Measurements from ENCODE around the gene FASTK. TPM values are rescaled to one million over a fixed set of nuclear protein-coding genes. Genes with fewer than 3 reads are reported as not detected.

The FASTK gene
- total RNA-seq, 1 experiment from 2014 or later, result 140 TPM

DNA sequence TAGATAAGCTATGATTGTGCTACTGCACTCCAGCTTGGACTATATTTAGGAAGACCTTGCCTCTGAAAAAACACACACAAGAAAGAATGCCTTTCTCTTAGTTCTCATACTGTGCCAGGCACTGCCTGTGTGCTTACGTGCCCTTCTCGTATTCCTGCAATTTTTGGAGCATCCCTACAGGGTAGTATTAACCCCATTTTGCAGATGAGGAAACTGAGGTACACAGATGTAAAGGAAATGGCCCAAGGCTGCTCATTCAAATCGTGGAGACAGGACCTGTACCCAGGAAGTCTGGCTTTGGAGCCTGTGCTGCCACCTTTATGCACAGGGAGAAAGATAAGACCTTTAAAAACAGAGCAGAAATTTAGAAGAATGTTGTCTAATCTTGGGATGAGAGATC is 22.4 kb upstream of the FASTK start:
- DNase-seq (ENCODE audit: low read depth), result no peak
- in situ Hi-C loops (cut with HindIII; ENCODE audit: low pct_unique_long_range_greater_than_20kb, low sequenced_read_pairs), result no loop called here

GRCh38 chr7:151101621-151102396 is 21.2 kb upstream of the FASTK start:
- in situ Hi-C loops (cut with HindIII; ENCODE audit: low pct_unique_long_range_greater_than_20kb, low sequenced_read_pairs), result no loop called here

DNA sequence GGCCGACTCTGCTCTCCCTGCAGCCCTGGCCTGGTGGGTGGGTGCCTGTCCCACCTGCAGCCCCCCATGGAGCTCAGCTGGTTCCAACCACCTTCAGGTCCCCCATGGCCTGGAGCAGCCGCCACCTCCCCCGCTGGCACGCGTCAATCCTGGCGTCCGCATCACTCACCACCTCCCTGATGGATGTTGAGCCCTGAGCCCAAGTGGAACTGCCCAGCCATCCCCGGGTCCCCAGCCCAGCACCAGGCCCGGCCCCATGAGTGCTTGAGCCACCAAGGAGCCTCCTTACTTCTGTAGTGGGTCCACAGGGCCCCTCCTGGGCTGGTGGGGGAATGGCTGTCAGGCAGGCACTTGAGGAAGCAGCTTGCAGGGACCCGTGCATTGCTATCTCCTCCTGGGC is 20.3 kb upstream of the FASTK start:
- in situ Hi-C loops (cut with HindIII; ENCODE audit: low pct_unique_long_range_greater_than_20kb, low sequenced_read_pairs), result no loop called here
- no peak for DNase-seq (ENCODE audit: low read depth)

More at GRCh38 chr7:151101621-151102396, 21.2 kb upstream of the FASTK start:
- no peak for DNase-seq (ENCODE audit: low read depth)

DNA sequence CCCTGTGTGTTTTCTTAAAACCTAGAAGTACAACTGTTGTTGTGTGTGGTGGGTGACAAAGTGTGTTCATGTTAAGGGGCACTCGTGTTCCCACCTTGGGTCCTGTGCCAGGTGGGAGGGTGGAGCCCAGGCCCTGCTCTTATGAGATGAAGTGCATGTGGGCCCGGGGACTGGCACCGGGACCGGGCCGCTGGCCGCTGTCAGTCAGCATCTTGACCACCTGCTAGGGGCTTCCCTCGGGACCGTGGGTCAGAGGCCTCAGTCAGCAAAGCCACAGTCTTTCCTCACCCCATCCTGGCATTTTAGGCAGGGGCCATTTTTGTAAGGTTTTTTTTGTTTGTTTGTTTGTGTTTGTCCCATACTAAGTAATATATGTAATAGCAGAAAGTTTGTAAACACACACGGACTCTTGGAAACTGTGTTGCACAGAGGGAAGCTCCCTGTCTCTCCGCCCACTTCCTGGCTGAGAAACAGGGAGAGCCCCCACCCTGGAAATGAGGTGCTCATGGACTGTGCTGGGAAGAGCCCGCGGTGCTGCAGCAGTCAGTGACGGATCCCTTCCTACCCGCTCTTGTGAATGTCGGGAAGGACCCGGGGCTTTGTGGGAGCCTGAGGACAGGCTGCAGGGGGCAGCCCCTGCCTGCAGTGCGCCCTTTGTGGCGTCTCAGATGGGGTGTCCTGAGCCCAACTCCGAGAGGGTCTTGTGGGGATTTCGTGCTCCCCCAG is 19.0 kb upstream of the FASTK start:
- no peak for DNase-seq (ENCODE audit: low read depth)
- in situ Hi-C loops (cut with HindIII; ENCODE audit: low pct_unique_long_range_greater_than_20kb, low sequenced_read_pairs), result no loop called here

GRCh38 chr7:151095828-151096475 is 15.3 kb upstream of the FASTK start:
- no peak for DNase-seq (ENCODE audit: low read depth)
- in situ Hi-C loops (cut with HindIII; ENCODE audit: low pct_unique_long_range_greater_than_20kb, low sequenced_read_pairs), result no loop called here

DNA sequence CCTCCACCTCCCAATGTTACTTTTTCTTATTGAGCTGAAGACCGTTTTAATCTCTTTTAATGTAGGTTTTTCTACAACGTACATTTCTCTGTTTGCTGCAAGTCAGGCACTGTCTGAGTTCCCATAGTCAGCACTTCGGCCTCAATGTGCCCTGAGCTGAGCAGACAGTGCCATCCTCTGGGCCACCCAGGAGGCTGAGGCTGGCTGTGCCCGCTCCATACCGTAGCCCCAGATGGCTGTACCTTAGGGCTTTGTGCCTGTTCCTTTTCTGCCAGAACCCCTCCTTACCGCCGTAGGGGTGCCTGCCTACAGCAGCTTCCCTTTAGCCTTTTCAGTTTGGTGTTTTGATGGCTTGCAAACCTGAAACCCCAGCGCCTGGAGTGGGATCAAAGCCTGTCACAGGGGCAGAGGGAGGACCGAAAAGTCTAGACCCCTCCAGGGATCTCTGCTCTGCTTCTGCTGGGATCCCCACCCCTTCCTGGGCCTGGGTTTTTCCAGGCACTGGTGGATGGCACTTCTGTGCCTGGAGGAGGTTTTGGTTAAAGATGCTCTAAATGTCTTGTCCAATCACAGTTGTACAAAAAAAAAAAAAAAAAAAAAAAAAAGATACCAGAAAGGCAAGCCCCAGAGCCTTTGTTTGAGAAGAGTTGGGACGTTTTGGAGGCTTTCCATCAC is 14.7 kb upstream of the FASTK start:
- in situ Hi-C loops (cut with HindIII; ENCODE audit: low pct_unique_long_range_greater_than_20kb, low sequenced_read_pairs), result no loop called here

DNA sequence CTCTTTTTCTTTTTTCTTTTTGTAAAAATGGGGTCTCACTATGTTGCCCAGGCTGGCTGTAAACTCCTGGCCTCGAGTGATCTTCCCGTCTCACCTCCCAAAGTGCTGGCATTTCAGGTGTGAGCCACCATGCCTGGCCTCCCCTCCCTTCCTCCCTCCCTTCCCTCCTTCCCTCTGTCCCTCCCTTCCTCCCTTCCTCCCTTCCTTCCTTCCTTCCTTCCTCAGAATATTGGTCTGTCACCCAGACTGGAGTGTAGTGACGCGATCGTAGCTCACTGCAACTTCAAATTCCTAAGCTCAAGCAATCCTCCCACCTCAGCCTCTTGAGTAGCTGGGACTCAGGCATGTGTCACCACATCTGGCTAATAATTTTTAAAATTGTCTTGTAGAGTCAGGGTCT is 14.1 kb upstream of the FASTK start:
- no peak for DNase-seq (ENCODE audit: low read depth)

More for the DNA sequence above, 14.7 kb upstream of the FASTK start:
- DNase-seq (ENCODE audit: low read depth), result no peak

GRCh38 chr7:151093748-151094147 is 13.1 kb upstream of the FASTK start:
- in situ Hi-C loops (cut with HindIII; ENCODE audit: low pct_unique_long_range_greater_than_20kb, low sequenced_read_pairs), result no loop called here
- no peak for DNase-seq (ENCODE audit: low read depth)

More for the DNA sequence above, 14.1 kb upstream of the FASTK start:
- in situ Hi-C loops (cut with HindIII; ENCODE audit: low pct_unique_long_range_greater_than_20kb, low sequenced_read_pairs), result no loop called here

DNA sequence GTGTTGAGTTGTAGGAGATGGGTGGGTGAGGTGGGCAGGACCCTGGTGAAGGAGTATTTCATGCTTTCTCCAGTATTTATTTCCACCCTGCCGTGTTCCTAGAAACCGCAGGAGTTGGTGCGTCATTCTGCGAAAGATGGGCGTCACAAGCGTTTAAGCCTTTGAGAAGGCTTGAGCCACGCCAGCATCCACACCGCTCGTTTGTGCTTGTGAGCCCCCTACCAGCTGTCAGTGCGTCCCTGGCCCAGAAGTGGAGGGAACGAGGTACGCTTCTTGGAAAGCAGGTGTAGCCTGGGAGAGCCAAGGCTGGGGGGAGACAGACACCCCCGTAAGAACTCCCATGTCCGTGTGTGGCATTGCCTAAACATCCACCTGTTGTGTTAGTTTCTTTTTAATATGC is 11.4 kb upstream of the FASTK start:
- DNase-seq (ENCODE audit: low read depth), result no peak
- in situ Hi-C loops (cut with HindIII; ENCODE audit: low pct_unique_long_range_greater_than_20kb, low sequenced_read_pairs), result no loop called here

DNA sequence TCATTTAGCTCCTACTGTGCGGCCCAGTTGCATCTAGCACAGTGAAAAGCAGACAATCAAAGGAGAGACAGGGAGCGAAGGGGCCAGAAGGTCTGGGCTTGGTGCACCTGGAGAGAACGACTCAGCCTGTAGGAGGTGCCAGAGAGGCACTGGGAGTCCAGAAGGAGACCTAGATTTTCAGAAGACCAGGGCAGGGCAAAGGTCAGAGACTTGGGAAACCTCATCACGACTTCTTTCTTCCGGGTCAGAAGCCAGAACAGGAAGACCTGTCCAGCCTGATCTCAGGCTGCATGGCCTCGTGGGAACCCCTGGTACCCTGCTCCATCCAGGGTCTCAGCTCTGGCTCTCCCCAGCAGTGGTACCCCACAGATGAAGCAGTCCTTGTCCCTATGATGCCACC is 10.8 kb upstream of the FASTK start:
- in situ Hi-C loops (cut with HindIII; ENCODE audit: low pct_unique_long_range_greater_than_20kb, low sequenced_read_pairs), result no loop called here
- DNase-seq (ENCODE audit: low read depth), result no peak

- no peak for DNase-seq (ENCODE audit: low read depth)
- in situ Hi-C loops (cut with HindIII; ENCODE audit: low pct_unique_long_range_greater_than_20kb, low sequenced_read_pairs), result no loop called here
These were observed 10.4 kb upstream of the FASTK start for GRCh38 chr7:151091003-151091402.

DNA sequence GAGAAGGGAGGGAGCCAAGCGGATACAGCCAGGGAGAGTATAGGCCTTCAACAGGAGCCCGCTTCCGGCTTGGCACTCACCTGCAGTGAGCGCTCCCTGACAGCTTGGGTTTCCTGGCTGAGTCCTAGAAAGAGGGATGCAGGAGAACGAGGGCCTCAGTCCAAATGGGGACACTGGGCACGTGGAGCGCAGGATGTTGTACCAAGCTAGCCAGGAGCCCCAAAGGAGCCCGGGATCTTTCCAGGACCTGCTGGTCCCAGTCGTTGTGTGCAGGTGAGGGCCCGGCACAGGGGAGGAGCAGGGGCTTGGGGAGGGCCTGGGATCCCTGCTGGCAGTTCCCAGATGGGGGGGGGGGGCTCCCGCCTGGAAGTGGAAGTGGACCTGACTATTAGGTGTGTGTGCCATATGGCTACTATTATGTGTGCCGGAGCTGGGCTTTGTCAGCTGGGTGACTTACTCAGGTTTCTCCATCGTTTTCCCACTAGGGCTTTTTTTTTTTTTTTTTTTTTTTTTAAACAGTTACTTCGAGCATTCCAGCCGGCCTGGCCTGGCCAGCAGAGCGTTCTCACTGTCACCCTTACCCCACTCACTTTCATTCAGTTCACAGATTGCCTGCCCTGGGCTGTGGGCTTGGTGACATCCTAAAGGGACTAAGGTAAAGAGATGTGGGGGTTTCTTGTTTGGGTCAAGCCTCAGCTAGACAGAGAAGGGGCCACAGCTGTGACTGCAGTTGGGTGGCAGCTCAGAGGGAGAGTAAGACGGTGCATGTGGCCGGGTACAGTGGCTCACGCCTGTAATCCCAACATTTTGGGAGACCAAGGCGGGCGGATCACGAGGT is 9.5 kb upstream of the FASTK start:
- no peak for DNase-seq (ENCODE audit: low read depth)
- in situ Hi-C loops (cut with HindIII; ENCODE audit: low pct_unique_long_range_greater_than_20kb, low sequenced_read_pairs), result no loop called here

- in situ Hi-C loops (cut with HindIII; ENCODE audit: low pct_unique_long_range_greater_than_20kb, low sequenced_read_pairs), result no loop called here
- no peak for DNase-seq (ENCODE audit: low read depth)
These were observed 8.5 kb upstream of the FASTK start for GRCh38 chr7:151088856-151089699.

- in situ Hi-C loops (cut with HindIII; ENCODE audit: low pct_unique_long_range_greater_than_20kb, low sequenced_read_pairs), result no loop called here
- DNase-seq (ENCODE audit: low read depth), result no peak
These were observed 7.6 kb upstream of the FASTK start for GRCh38 chr7:151088019-151088855.

GRCh38 chr7:151087245-151088018 is 6.8 kb upstream of the FASTK start:
- DNase-seq (ENCODE audit: low read depth), result peak; percentile 48
- in situ Hi-C loops (cut with HindIII; ENCODE audit: low pct_unique_long_range_greater_than_20kb, low sequenced_read_pairs), result no loop called here

DNA sequence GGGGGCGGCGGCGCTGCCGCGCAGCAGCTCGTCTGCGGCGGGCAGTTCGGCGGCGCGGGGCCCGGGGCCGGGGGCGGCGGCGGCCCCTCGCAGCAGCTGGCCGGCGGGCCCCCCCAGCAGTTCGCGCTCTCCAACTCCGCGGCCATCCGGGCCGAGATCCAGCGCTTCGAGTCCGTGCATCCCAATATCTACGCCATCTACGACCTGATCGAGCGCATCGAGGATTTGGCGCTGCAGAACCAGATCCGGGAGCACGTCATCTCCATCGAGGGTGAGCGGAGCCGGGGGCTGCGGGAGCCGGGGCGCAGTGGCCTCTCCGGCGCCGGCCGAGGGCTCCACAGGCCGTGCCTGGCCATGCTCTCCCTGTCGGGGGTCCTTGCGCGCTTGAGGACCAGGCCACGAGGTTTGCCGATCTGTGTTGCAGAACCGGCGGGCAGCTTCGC is 6.2 kb upstream of the FASTK start:
- no peak for DNase-seq (ENCODE audit: low read depth)
- in situ Hi-C loops (cut with HindIII; ENCODE audit: low pct_unique_long_range_greater_than_20kb, low sequenced_read_pairs), result no loop called here

All from Caki2 (cell line).